AG09319 (cell line): ENCODE measurements around the gene GRM1.

Experiments
- DNase-seq: peaks from one replicate; pipeline ENCODE4 v3.0.0-alpha.2; 2010; ENCODE audit warnings: low read depth; ENCODE audit errors: extremely low read depth
- TF ChIP-seq, protein P1 (sequence below): IDR thresholded peaks from 2 replicates; pipeline ENCODE4 v1.5.1; 2011; ENCODE audit warnings: low read depth, mild to moderate bottlenecking, inconsistent platforms, low read length, moderate library complexity

GRM1 gene

DNA sequence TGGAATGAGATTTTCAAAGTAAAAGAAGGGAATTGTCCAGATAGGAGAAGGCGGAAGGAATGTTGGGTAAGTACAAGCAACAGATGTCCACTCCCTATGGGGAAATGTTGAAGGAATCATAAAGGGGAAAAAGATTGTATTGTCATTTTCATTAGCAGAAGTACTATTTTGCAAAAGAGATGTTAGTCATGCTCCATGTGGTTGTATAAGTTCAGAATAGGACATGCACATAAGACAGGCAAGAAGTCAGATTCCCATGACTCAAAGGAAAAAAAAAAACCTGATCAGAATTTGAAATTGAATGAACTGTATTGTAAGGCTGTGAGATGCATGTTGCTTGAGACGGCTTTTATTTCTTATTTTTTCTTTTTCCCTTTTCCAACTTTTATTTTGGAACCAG is 36.8 kb downstream of the GRM1 start:
- TF ChIP-seq, protein P1, sequence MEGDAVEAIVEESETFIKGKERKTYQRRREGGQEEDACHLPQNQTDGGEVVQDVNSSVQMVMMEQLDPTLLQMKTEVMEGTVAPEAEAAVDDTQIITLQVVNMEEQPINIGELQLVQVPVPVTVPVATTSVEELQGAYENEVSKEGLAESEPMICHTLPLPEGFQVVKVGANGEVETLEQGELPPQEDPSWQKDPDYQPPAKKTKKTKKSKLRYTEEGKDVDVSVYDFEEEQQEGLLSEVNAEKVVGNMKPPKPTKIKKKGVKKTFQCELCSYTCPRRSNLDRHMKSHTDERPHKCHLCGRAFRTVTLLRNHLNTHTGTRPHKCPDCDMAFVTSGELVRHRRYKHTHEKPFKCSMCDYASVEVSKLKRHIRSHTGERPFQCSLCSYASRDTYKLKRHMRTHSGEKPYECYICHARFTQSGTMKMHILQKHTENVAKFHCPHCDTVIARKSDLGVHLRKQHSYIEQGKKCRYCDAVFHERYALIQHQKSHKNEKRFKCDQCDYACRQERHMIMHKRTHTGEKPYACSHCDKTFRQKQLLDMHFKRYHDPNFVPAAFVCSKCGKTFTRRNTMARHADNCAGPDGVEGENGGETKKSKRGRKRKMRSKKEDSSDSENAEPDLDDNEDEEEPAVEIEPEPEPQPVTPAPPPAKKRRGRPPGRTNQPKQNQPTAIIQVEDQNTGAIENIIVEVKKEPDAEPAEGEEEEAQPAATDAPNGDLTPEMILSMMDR: no peak
- DNase-seq: no peak

DNA sequence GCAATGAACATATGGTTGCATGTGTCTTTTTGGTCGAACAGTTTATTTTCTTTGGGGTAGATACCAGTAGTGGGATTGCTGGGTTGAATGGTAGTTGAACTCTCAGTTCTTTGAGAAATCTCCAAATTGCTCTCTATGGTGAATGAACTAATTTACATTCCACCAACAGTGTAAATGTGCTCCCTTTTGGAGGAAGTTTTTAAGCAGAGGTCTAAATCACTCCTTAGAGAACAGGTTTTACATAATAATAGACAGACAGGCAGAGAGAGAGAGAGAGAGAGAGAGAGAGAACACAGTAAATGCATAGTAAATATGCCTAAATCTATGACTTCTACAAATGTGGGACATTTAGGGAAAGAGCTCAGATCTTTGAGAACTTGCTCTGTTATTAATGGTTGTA is 37.6 kb downstream of the GRM1 start:
- TF ChIP-seq, protein P1: no peak
- DNase-seq: no peak

DNA sequence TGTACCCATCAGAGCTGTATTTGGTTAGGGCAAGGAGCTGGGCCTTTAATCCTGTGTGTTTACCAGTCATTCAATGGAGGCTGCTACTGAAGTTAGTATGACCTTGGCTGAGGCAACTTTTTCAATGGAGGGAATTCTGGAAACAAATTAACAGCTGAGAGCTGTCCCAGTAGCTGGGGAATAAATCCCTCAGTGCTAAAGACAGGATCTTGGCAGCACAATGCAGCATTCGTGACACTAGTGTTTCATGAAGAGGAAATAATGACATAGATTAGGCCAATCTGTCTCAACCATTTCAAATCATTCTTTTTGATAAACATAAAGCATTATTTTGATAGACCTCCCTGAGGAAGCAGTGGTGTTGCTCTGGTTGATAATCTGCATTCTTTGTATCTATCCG is 42.9 kb downstream of the GRM1 start:
- no peak for DNase-seq
- TF ChIP-seq, protein P1: no peak

DNA sequence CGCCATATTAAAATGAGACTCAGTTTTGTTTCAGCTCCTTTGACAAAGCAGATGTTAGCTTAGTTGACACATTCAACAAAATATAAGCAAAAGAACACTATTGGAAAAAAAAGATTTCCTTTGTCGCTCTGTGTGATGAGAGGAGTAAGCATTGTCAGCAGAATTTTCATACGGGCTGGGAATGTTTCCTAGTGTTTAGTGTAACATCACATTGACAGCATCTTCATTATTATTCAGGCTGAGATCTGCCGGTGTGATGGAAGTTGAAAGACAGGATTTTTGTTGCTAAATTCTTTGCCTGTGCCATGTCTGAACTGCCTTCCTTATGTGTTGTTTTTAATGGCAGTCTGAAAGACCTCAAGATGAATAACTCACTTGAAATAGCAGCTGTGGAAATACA is 49.1 kb downstream of the GRM1 start:
- TF ChIP-seq, protein P1: no peak
- no peak for DNase-seq

DNA sequence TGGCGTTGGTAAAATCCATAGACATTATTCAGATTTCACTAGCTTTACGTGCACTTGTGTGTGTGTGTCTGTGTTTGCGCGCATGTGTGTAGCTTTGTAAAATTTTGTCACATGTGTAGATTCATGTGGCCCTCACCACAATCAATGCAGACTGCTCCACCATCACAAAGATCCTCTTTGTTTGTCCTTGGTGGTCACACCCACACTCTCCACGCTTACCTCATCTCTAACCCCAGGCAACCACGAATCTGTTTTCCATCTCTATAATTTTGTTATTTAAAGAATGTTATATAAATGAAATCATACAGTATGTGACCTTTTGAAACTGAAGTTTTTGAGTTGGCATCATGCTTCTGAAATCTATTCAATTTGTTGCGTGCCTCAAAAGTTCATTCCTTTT is 58.5 kb downstream of the GRM1 start:
- no peak for DNase-seq

DNA sequence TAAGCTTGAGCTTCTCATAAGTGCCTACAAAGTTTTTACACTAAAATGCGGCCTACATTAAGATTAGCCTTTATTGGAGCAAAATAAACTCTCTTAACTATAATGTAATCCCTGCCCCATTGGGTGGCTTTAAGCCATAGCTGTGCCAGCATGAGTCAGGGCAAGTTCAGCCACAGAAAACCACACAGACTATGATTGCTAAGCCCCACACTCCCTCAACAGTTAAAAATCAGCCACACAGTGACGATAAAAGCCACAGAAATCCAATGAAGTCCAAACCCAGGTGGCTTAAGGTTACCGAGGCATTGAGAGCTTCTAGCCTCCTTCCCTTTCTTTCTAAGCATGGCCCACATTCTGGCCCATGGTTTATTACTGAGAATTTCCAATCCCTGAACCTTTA is 61.6 kb downstream of the GRM1 start:
- TF ChIP-seq, protein P1: no peak
- DNase-seq: no peak

More for the DNA sequence above, 58.5 kb downstream of the GRM1 start:
- TF ChIP-seq, protein P1: no peak

DNA sequence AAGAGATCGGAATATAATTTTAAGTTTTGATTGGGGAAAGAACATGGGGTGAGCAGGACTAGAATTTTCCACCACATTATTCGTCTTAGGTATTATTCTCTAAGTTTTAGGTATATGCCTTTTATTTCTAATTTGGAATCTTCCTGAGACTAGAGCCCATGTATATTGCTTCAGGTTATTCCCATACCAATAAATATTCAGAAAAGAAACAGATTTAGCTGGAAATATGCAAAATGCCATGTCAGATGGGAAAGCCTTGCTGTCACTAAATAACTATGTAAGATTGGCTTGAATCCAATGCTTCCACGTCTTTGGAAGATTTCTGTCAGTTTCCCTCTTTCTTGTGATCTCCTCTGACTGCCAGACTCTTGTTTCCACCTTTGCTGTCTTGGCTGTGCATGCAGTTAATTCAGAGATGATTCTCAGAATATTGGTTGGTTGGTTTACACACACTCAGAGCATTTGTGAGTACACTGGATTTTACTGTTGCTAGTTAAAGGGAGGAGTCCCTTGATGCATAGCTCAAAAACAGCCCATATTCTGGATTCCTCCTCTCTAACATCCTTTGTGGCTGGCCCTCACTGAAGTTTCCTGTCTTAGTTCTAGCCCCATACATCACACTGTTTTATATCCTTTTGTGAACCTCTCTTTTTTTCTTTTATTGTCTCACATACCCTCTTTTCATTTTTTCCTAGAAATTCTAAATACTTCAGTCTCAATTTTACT is 64.3 kb downstream of the GRM1 start:
- TF ChIP-seq, protein P1: no peak
- no peak for DNase-seq
